Hepatocyte (in vitro differentiated cells): ENCODE data around the gene DKK2.

Experiments
- EZH2 ChIP-seq: fragments of 200-600 bp; sonication (generic); IDR thresholded peaks from 2 replicates; pipeline ENCODE4 v1.6.1; 2016; ENCODE audit warnings: antibody characterized with exemption, mild to moderate bottlenecking, borderline replicate concordance
- TF ChIP-seq, protein P1 (sequence below): fragments of 200-600 bp; sonication (generic); IDR thresholded peaks from 2 replicates; pipeline ENCODE4 v1.5.1; 2016; ENCODE audit warnings: antibody characterized with exemption, mild to moderate bottlenecking; ENCODE audit not compliant: poor library complexity

DNA sequence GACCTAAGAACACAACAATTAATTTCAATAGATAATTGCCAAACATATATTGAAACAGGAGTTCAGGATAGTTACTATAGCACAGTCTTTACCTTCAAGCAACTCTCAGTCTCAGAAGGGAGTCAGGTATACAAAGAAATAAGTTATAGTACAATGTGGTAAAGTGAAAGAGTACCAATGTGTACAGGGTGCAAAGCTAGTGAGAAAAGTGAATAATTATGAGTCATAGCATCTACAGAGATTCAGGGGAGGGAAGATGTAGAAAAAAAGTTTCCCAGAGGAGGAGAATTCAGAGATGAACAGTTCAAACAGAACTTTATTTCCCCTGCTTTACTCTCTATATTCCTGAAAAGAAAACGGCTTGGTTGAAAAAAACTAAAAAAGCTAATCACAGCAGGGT is 22.7 kb upstream of the DKK2 start:
- TF ChIP-seq, protein P1, sequence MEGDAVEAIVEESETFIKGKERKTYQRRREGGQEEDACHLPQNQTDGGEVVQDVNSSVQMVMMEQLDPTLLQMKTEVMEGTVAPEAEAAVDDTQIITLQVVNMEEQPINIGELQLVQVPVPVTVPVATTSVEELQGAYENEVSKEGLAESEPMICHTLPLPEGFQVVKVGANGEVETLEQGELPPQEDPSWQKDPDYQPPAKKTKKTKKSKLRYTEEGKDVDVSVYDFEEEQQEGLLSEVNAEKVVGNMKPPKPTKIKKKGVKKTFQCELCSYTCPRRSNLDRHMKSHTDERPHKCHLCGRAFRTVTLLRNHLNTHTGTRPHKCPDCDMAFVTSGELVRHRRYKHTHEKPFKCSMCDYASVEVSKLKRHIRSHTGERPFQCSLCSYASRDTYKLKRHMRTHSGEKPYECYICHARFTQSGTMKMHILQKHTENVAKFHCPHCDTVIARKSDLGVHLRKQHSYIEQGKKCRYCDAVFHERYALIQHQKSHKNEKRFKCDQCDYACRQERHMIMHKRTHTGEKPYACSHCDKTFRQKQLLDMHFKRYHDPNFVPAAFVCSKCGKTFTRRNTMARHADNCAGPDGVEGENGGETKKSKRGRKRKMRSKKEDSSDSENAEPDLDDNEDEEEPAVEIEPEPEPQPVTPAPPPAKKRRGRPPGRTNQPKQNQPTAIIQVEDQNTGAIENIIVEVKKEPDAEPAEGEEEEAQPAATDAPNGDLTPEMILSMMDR: no peak
- no peak for TF ChIP-seq EZH2
